ENCODE data around the gene LRRC8B. TPM values are rescaled to one million over a fixed set of nuclear protein-coding genes. Genes with fewer than 3 reads are reported as not detected.
A peak's percentile ranks its signal among the peaks of the same experiment; 100 is the strongest.

The LRRC8B gene
- total RNA-seq, 2 experiments from 2014 or later, result 41.1 to 42.1 TPM

GRCh38 chr1:89603651-89604413 is 79.2 kb downstream of the LRRC8B start:
- peak overlapping the region; percentile 100 for H3K27ac Mint-ChIP-seq
- CTCF ChIA-PET, result interaction anchor here (0.7 to 5.3 kb wide), 27 partner anchors 7 to 240 kb away, joined by 3 to 37 read pairs (median 4); partner anchors contain the start of gene LRRC8C
- intact Hi-C loops (cut with micrococcal nuclease), result loop anchor here (1.0 to 10.0 kb wide), 9 partner anchors 7 to 559 kb away; partner anchors contain the start of genes LRRC8B and ZNF326
- H3K4me1 Mint-ChIP-seq (ENCODE audit: low read depth), result peaks cover 98% of the 10 kb centered on the region
- H3K36me3 Mint-ChIP-seq, result peaks cover 14% of the 10 kb centered on the region
- no peaks in the 10 kb centered on the region for H3K9me3 Mint-ChIP-seq
- DNase-seq, result peak; percentile 72
- H3K4me3 Mint-ChIP-seq, result peak overlapping the region; percentile 50
- no peaks in the 10 kb centered on the region for H3K27me3 Mint-ChIP-seq
- POLR2A ChIA-PET, result interaction anchor here (0.7 to 10.5 kb wide), 26 partner anchors 8 to 240 kb away, joined by 3 to 225 read pairs (median 5); partner anchors contain the start of genes LRRC8B and LRRC8C

GRCh38 chr1:89604414-89604735 is 79.7 kb downstream of the LRRC8B start:
- peak overlapping the region; percentile 50 for H3K4me3 Mint-ChIP-seq
- peak overlapping the region; percentile 100 for H3K27ac Mint-ChIP-seq
- peak; percentile 59 for DNase-seq
- H3K9me3 Mint-ChIP-seq, result no peaks in the 10 kb centered on the region
- CTCF ChIA-PET, result interaction anchor here (0.6 to 4.6 kb wide), 21 partner anchors 10 to 239 kb away, joined by 3 to 37 read pairs (median 4); partner anchors contain the start of gene LRRC8C
- intact Hi-C loops (cut with micrococcal nuclease), result loop anchor here (5.0 to 10.0 kb wide), 3 partner anchors 253 to 560 kb away; partner anchors contain the start of gene ZNF326
- peaks cover 18% of the 10 kb centered on the region for H3K36me3 Mint-ChIP-seq
- POLR2A ChIA-PET, result interaction anchor here (0.7 to 10.5 kb wide), 19 partner anchors 8 to 120 kb away, joined by 3 to 225 read pairs (median 6); partner anchors contain the start of genes LRRC8B and LRRC8C
- H3K4me1 Mint-ChIP-seq (ENCODE audit: low read depth), result peaks cover 98% of the 10 kb centered on the region
- H3K27me3 Mint-ChIP-seq, result no peaks in the 10 kb centered on the region

- no peaks in the 10 kb centered on the region for H3K9me3 Mint-ChIP-seq
- ChIA-PET CTCF (interaction anchor here (1.0 to 4.6 kb wide), 5 partner anchors 59 to 238 kb away, joined by 3 to 37 read pairs (median 9); no protein-coding TSS in a partner anchor), POLR2A (interaction anchor here (1.7 to 10.5 kb wide), 5 partner anchors 14 to 69 kb away, joined by 4 to 225 read pairs (median 18); partner anchors contain the start of gene LRRC8C)
Measured at GRCh38 chr1:89605692-89606091, 81.1 kb downstream of the LRRC8B start.

GRCh38 chr1:89606227-89606980 is 81.8 kb downstream of the LRRC8B start:
- peaks cover 22% of the 10 kb centered on the region for H3K36me3 Mint-ChIP-seq
- no peak for DNase-seq
- intact Hi-C loops (cut with micrococcal nuclease), result loop anchor here (2.0 to 10.0 kb wide), 6 partner anchors 238 to 562 kb away; partner anchors contain the start of genes GBP4, GBP5 and ZNF326
- peak overlapping the region; percentile 100 for H3K27ac Mint-ChIP-seq
- H3K27me3 Mint-ChIP-seq, result no peaks in the 10 kb centered on the region
- H3K4me1 Mint-ChIP-seq (ENCODE audit: low read depth), result peaks cover 98% of the 10 kb centered on the region
- H3K9me3 Mint-ChIP-seq, result no peaks in the 10 kb centered on the region
- ChIA-PET POLR2A (interaction anchor here (0.6 to 10.5 kb wide), 3 partner anchors 15 to 55 kb away, joined by 3 to 225 read pairs (median 6); partner anchors contain the start of gene LRRC8C), CTCF (interaction anchor here (1.0 to 2.0 kb wide), 4 partner anchors 17 to 156 kb away, joined by 3 to 9 read pairs (median 3); no protein-coding TSS in a partner anchor)
- peak overlapping the region; percentile 57 for H3K4me3 Mint-ChIP-seq

More at GRCh38 chr1:89605692-89606091, 81.1 kb downstream of the LRRC8B start:
- Mint-ChIP-seq H3K4me1 (ENCODE audit: low read depth) (peaks cover 98% of the 10 kb centered on the region), H3K27me3 (no peaks in the 10 kb centered on the region), H3K4me3 (peak overlapping the region; percentile 43), H3K36me3 (peaks cover 23% of the 10 kb centered on the region), H3K27ac (peak overlapping the region; percentile 100)
- intact Hi-C loops (cut with micrococcal nuclease), result loop anchor here (2.0 to 10.0 kb wide), 6 partner anchors 239 to 561 kb away; partner anchors contain the start of genes GBP4, GBP5 and ZNF326
- no peak for DNase-seq

GRCh38 chr1:89607156-89607555 is 82.5 kb downstream of the LRRC8B start:
- ChIA-PET POLR2A (interaction anchor here (0.7 to 10.5 kb wide), 4 partner anchors 24 to 124 kb away, joined by 3 to 225 read pairs (median 10); partner anchors contain the start of gene LRRC8C), CTCF (interaction anchor here (0.6 to 2.0 kb wide), 3 partner anchors 16 to 155 kb away, joined by 3 to 9 read pairs (median 3); no protein-coding TSS in a partner anchor)
- Mint-ChIP-seq H3K36me3 (peaks cover 17% of the 10 kb centered on the region), H3K9me3 (no peaks in the 10 kb centered on the region), H3K27me3 (no peaks in the 10 kb centered on the region), H3K4me1 (ENCODE audit: low read depth) (peaks cover 95% of the 10 kb centered on the region), H3K4me3 (peak overlapping the region; percentile 57), H3K27ac (peak overlapping the region; percentile 100)
- peak; percentile 59 for DNase-seq
- intact Hi-C loops (cut with micrococcal nuclease), result loop anchor here (1.0 to 10.0 kb wide), 7 partner anchors 112 to 562 kb away; partner anchors contain the start of genes GBP4, GBP5 and ZNF326

GRCh38 chr1:89607586-89608318 is 83.1 kb downstream of the LRRC8B start:
- intact Hi-C loops (cut with micrococcal nuclease), result loop anchor here (1.0 to 10.0 kb wide), 10 partner anchors 26 to 563 kb away; partner anchors contain the start of genes GBP2, GBP4, GBP5 and LRRC8C
- Mint-ChIP-seq H3K27me3 (no peaks in the 10 kb centered on the region), H3K36me3 (peaks cover 15% of the 10 kb centered on the region), H3K27ac (peak overlapping the region; percentile 100), H3K4me1 (ENCODE audit: low read depth) (peaks cover 95% of the 10 kb centered on the region), H3K4me3 (peak overlapping the region; percentile 86), H3K9me3 (no peaks in the 10 kb centered on the region)
- POLR2A ChIA-PET, result interaction anchor here (0.6 to 10.5 kb wide), 18 partner anchors 12 to 235 kb away, joined by 3 to 225 read pairs (median 4); partner anchors contain the start of genes LRRC8B and LRRC8C
- CTCF ChIA-PET, result interaction anchor here (0.6 to 5.3 kb wide), 12 partner anchors 7 to 174 kb away, joined by 3 to 35 read pairs (median 8); partner anchors contain the start of gene LRRC8C
- DNase-seq, result no peak

- intact Hi-C loops (cut with micrococcal nuclease), result loop anchor here (1.0 to 10.0 kb wide), 8 partner anchors 25 to 564 kb away; partner anchors contain the start of genes GBP2, GBP4, GBP5 and LRRC8C
- ChIA-PET POLR2A (interaction anchor here (0.6 to 10.5 kb wide), 18 partner anchors 12 to 235 kb away, joined by 3 to 225 read pairs (median 4); partner anchors contain the start of genes LRRC8B and LRRC8C), CTCF (interaction anchor here (0.8 to 5.3 kb wide), 14 partner anchors 7 to 173 kb away, joined by 3 to 35 read pairs (median 6); partner anchors contain the start of gene LRRC8C)
- DNase-seq, result peak; percentile 86
- Mint-ChIP-seq H3K9me3 (no peaks in the 10 kb centered on the region), H3K27ac (peak overlapping the region; percentile 100), H3K36me3 (peaks cover 14% of the 10 kb centered on the region), H3K4me3 (peak overlapping the region; percentile 86), H3K27me3 (no peaks in the 10 kb centered on the region), H3K4me1 (ENCODE audit: low read depth) (peaks cover 94% of the 10 kb centered on the region)
Measured at GRCh38 chr1:89608319-89608983, 83.8 kb downstream of the LRRC8B start.

GRCh38 chr1:89608984-89609725 is 84.5 kb downstream of the LRRC8B start:
- Mint-ChIP-seq H3K4me3 (peak overlapping the region; percentile 86), H3K27ac (peak overlapping the region; percentile 100), H3K9me3 (no peaks in the 10 kb centered on the region), H3K4me1 (ENCODE audit: low read depth) (peaks cover 93% of the 10 kb centered on the region), H3K27me3 (no peaks in the 10 kb centered on the region), H3K36me3 (peaks cover 14% of the 10 kb centered on the region)
- CTCF ChIA-PET, result interaction anchor here (0.8 to 5.3 kb wide), 14 partner anchors 8 to 173 kb away, joined by 3 to 35 read pairs (median 6); partner anchors contain the start of gene LRRC8C
- peak; percentile 84 for DNase-seq
- POLR2A ChIA-PET, result interaction anchor here (0.7 to 10.5 kb wide), 14 partner anchors 9 to 172 kb away, joined by 3 to 225 read pairs (median 8); partner anchors contain the start of genes LRRC8B and LRRC8C
- intact Hi-C loops (cut with micrococcal nuclease), result loop anchor here (1.0 to 10.0 kb wide), 8 partner anchors 24 to 564 kb away; partner anchors contain the start of genes GBP2, GBP4, GBP5 and LRRC8C

GRCh38 chr1:89609781-89610456 is 85.3 kb downstream of the LRRC8B start:
- no peaks in the 10 kb centered on the region for H3K27me3 Mint-ChIP-seq
- peak overlapping the region; percentile 100 for H3K27ac Mint-ChIP-seq
- ChIA-PET POLR2A (interaction anchor here (0.7 to 10.5 kb wide), 12 partner anchors 8 to 172 kb away, joined by 3 to 225 read pairs (median 8); partner anchors contain the start of gene LRRC8C), CTCF (interaction anchor here (0.8 to 5.3 kb wide), 10 partner anchors 9 to 153 kb away, joined by 3 to 35 read pairs (median 10); partner anchors contain the start of gene LRRC8C)
- intact Hi-C loops (cut with micrococcal nuclease), result loop anchor here (2.0 to 10.0 kb wide), 8 partner anchors 49 to 565 kb away; partner anchors contain the start of genes GBP2, GBP4, GBP5 and ZNF326
- peaks cover 92% of the 10 kb centered on the region for H3K4me1 Mint-ChIP-seq (ENCODE audit: low read depth)
- H3K36me3 Mint-ChIP-seq, result peaks cover 12% of the 10 kb centered on the region
- H3K9me3 Mint-ChIP-seq, result no peaks in the 10 kb centered on the region
- peak overlapping the region; percentile 86 for H3K4me3 Mint-ChIP-seq
- DNase-seq, result peak; percentile 79
